HepG2 (cell line): ENCODE data around the gene RARA. TPM values are rescaled to one million over a fixed set of nuclear protein-coding genes. Genes with fewer than 3 reads are reported as not detected.

Source experiments
- CBX1 ChIP-seq: IDR thresholded peaks from one replicate; pipeline ENCODE4 v1.6.1; 2016; ENCODE audit warnings: antibody characterized with exemption, low read depth
- GTF2F1 ChIP-seq: fragments of 150-350 bp; IDR thresholded peaks from 2 replicates; pipeline ENCODE4 v1.6.1; 2014; ENCODE audit warnings: low read length
- HNRNPH1 ChIP-seq: fragments of 200-400 bp; formaldehyde crosslinking; optimal IDR thresholded peaks from 2 replicates; pipeline ENCODE3; 2017; ENCODE audit warnings: mild to moderate bottlenecking, low read depth, low read length
- KDM1A ChIP-seq: IDR thresholded peaks from 2 replicates; pipeline ENCODE4 v1.6.1; 2016; ENCODE audit warnings: missing compliant biosample characterization
- KDM5B ChIP-seq: sonication (generic); formaldehyde crosslinking; IDR thresholded peaks from 2 replicates; pipeline ENCODE4 v1.4.0; 2020; ENCODE audit warnings: missing genetic modification reagents, mild to moderate bottlenecking, borderline replicate concordance
- MTERF4 ChIP-seq: sonication (generic); formaldehyde crosslinking; IDR thresholded peaks from 2 replicates; pipeline ENCODE4 v1.8.0; 2023; ENCODE audit warnings: mild to moderate bottlenecking, missing genetic modification reagents
- PAF1 ChIP-seq: IDR thresholded peaks from 2 replicates; pipeline ENCODE4 v1.6.1; 2016; ENCODE audit warnings: missing genetic modification reagents, missing compliant biosample characterization
- REXO4 ChIP-seq: sonication (generic); formaldehyde crosslinking; IDR thresholded peaks from 2 replicates; pipeline ENCODE4 v1.8.0; 2022; ENCODE audit warnings: missing genetic modification reagents, mild to moderate bottlenecking, borderline replicate concordance
- RFX1 ChIP-seq: fragments of 450-650 bp; IDR thresholded peaks from 2 replicates; pipeline ENCODE4 v1.6.1; 2017
- SNRNP70 ChIP-seq: fragments of 200-400 bp; formaldehyde crosslinking; IDR thresholded peaks from 2 replicates; pipeline ENCODE4 v1.6.1; 2017; ENCODE audit warnings: mild to moderate bottlenecking, low read depth, low read length, moderate library complexity
- SOX6 ChIP-seq, 2 experiments: fragments of 450-650 bp in 1 of 2; sonication (generic) in 1 of 2; formaldehyde crosslinking in 1 of 2; IDR thresholded peaks; 2 replicates each; pipeline versions ENCODE4 v1.4.0 to v1.6.1; 2017 to 2020; ENCODE audit warnings: antibody characterized with exemption in 1 of 2, mild to moderate bottlenecking in 1 of 2, missing genetic modification reagents in 1 of 2
- ZBED4 ChIP-seq: sonication (generic); formaldehyde crosslinking; IDR thresholded peaks from 2 replicates; pipeline ENCODE4 v1.4.0; 2020; ENCODE audit warnings: missing genetic modification reagents, borderline replicate concordance
- ZBTB21 ChIP-seq: sonication (generic); formaldehyde crosslinking; IDR thresholded peaks from 2 replicates; pipeline ENCODE4 v1.4.0; 2020; ENCODE audit warnings: missing genetic modification reagents
- ZFP37 ChIP-seq: sonication (generic); formaldehyde crosslinking; IDR thresholded peaks from 2 replicates; pipeline ENCODE4 v1.4.0; 2020; ENCODE audit warnings: missing genetic modification reagents, borderline replicate concordance
- ZNF264 ChIP-seq: sonication (generic); formaldehyde crosslinking; IDR thresholded peaks from 2 replicates; pipeline ENCODE4 v1.4.0; 2020; ENCODE audit warnings: missing genetic modification reagents
- ZNF317 ChIP-seq: sonication (generic); formaldehyde crosslinking; IDR thresholded peaks from 2 replicates; pipeline ENCODE4 v1.5.0; 2020; ENCODE audit warnings: mild to moderate bottlenecking, missing genetic modification reagents
- ZNF615 ChIP-seq: sonication (generic); formaldehyde crosslinking; IDR thresholded peaks from 2 replicates; pipeline ENCODE4 v1.5.0; 2020; ENCODE audit warnings: mild to moderate bottlenecking, missing genetic modification reagents, borderline replicate concordance
- ZNF678 ChIP-seq: sonication (generic); formaldehyde crosslinking; IDR thresholded peaks from 2 replicates; pipeline ENCODE4 v1.4.0; 2020; ENCODE audit warnings: mild to moderate bottlenecking, missing genetic modification reagents
- ZNF746 ChIP-seq: sonication (generic); formaldehyde crosslinking; IDR thresholded peaks from 2 replicates; pipeline ENCODE4 v1.8.0; 2022; ENCODE audit warnings: mild to moderate bottlenecking, missing genetic modification reagents
- ZNF776 ChIP-seq: sonication (generic); formaldehyde crosslinking; IDR thresholded peaks from 2 replicates; pipeline ENCODE4 v1.4.0; 2020; ENCODE audit warnings: mild to moderate bottlenecking, missing genetic modification reagents
- polyA plus RNA-seq, 8 experiments: library from polyadenylated mRNA; depleted of rRNA in 3 of 8; stranded (reverse) in 7 of 8; unstranded in 1 of 8; fragments of >200 nt; fragmentation: Illumina TruSeq in 4 of 8; extraction: Trizol in 4 of 8; gene quantifications; 2 replicates each; pipeline versions ENCODE4 v1.2.1 to v1.2.3, GENCODE V29; 2011 to 2016; ENCODE audit warnings: low read depth in 4 of 8, missing spikeins in 1 of 8, mixed read lengths in 1 of 8; ENCODE audit not compliant: insufficient read depth in 1 of 8
- total RNA-seq, 5 experiments: library from RNA; depleted of rRNA; stranded (reverse); fragments of >200 nt; fragmentation: Illumina TruSeq; extraction: Trizol; gene quantifications; 2 replicates each; pipeline ENCODE4 v1.2.3, GENCODE V29; 2016; ENCODE audit warnings: low read depth in 1 of 5
- TF ChIP-seq, protein P1 (sequence below): IDR thresholded peaks from 2 replicates; pipeline ENCODE4 v1.6.1; 2016; ENCODE audit warnings: low read depth, control low read depth
- TF ChIP-seq, protein P2 (sequence below): sonication (generic); formaldehyde crosslinking; IDR thresholded peaks from 2 replicates; pipeline ENCODE4 v1.8.0; 2022; ENCODE audit warnings: missing genetic modification reagents, mild to moderate bottlenecking, borderline replicate concordance

RARA gene
- total and polyA plus RNA-seq, 2 of the 13 experiments (the other 11 are each of a cell fraction or from before 2014, with no cell fraction given) = 6.4 to 8.6 TPM

GRCh38 chr17:40317880-40318829 is 9.2 kb downstream of the RARA start (continued):
- TF ChIP-seq PAF1 (CRISPR knock-in tag) (no peak), ZNF678 (CRISPR knock-in tag) (peak; percentile 57; the same call in 1 of the 2 replicates), KDM5B (CRISPR knock-in tag) (peak; percentile 78), ZNF264 (CRISPR knock-in tag) (no peak), SOX6 (IDR thresholded peaks at IDR 0.05) (no peak), SOX6 (CRISPR knock-in tag; IDR thresholded peaks at IDR 0.05) (peak; percentile 60), ZBED4 (no peak), ZBTB21 (no peak), ZNF317 (no peak; the same call in 1 of the 2 replicates), KDM1A (CRISPR knock-in tag) (no peak), ZNF746 (peak; percentile 80; the same call in 1 of the 2 replicates), MTERF4 (no peak), SNRNP70 (no peak), REXO4 (no peak), RFX1 (no peak), ZNF776 (peak; percentile 39), ZFP37 (CRISPR knock-in tag) (no peak), ZNF615 (CRISPR knock-in tag) (peak; percentile 83; the same call in 1 of the 2 replicates), HNRNPH1 (no peak), CBX1 (no peak), GTF2F1 (no peak)
- TF ChIP-seq, protein P1, sequence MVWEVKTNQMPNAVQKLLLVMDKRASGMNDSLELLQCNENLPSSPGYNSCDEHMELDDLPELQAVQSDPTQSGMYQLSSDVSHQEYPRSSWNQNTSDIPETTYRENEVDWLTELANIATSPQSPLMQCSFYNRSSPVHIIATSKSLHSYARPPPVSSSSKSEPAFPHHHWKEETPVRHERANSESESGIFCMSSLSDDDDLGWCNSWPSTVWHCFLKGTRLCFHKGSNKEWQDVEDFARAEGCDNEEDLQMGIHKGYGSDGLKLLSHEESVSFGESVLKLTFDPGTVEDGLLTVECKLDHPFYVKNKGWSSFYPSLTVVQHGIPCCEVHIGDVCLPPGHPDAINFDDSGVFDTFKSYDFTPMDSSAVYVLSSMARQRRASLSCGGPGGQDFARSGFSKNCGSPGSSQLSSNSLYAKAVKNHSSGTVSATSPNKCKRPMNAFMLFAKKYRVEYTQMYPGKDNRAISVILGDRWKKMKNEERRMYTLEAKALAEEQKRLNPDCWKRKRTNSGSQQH (CRISPR knock-in tag) = 0 out of 2 replicates have a peak, but pooled peaks have one; percentile 55
- TF ChIP-seq, protein P2, sequence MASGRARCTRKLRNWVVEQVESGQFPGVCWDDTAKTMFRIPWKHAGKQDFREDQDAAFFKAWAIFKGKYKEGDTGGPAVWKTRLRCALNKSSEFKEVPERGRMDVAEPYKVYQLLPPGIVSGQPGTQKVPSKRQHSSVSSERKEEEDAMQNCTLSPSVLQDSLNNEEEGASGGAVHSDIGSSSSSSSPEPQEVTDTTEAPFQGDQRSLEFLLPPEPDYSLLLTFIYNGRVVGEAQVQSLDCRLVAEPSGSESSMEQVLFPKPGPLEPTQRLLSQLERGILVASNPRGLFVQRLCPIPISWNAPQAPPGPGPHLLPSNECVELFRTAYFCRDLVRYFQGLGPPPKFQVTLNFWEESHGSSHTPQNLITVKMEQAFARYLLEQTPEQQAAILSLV (CRISPR knock-in tag) = peak; percentile 32; the same call in 1 of the 2 replicates
